WERI-Rb-1 (cell line): ENCODE data around the gene LITAF.
"Not testable (repeated sequence)": the region's sequence is repeated elsewhere in the genome, so short reads cannot be mapped to it uniquely, and the experiment has no call there.

Experiments used
- DNase-seq: peaks from one replicate; pipeline ENCODE4 v3.0.0-alpha.2; 2020
- H3K27ac ChIP-seq: fragments of 250-450 bp; sonication (Bioruptor Pico); 2 replicates; pipeline ENCODE4 v1.5.1; 2020; ENCODE audit warnings: mild to moderate bottlenecking, moderate library complexity
- H3K27me3 ChIP-seq: fragments of 250-450 bp; sonication (Bioruptor Pico); 2 replicates; pipeline ENCODE4 v1.5.1; 2021; ENCODE audit warnings: mild to moderate bottlenecking, low read depth, moderate library complexity; ENCODE audit not compliant: insufficient read depth, severe bottlenecking
- H3K36me3 ChIP-seq: fragments of 250-450 bp; sonication (Bioruptor Pico); 2 replicates; pipeline ENCODE4 v1.5.1; 2020; ENCODE audit warnings: mild to moderate bottlenecking, moderate library complexity
- H3K4me3 ChIP-seq: 2 replicates; pipeline ENCODE4 v1.5.1; 2011; ENCODE audit warnings: low read depth, mild to moderate bottlenecking, control low read depth, low read length
- H3K9me3 ChIP-seq: fragments of 250-450 bp; sonication (Bioruptor Pico); 2 replicates; pipeline ENCODE4 v1.5.1; 2021; ENCODE audit warnings: mild to moderate bottlenecking, moderate library complexity; ENCODE audit not compliant: severe bottlenecking
- CTCF ChIP-seq: IDR thresholded peaks from 2 replicates; pipeline ENCODE4 v1.5.1; 2011; ENCODE audit warnings: low read depth, mild to moderate bottlenecking, control low read depth, inconsistent platforms, low read length

LITAF gene

GRCh38 chr16:11581678-11582077 lies 5.0 kb downstream of the LITAF start:
- DNase-seq: no peak
- no peaks in the 10 kb centered on the region for H3K27me3 ChIP-seq
- no peak overlapping the region for H3K4me3 ChIP-seq
- TF ChIP-seq CTCF: no peak
- H3K9me3 ChIP-seq: no peaks in the 10 kb centered on the region
- no peaks in the 10 kb centered on the region for H3K36me3 ChIP-seq
- H3K27ac ChIP-seq: no peak overlapping the region

- no peak for TF ChIP-seq CTCF
- Histone ChIP-seq H3K4me3 (no peak overlapping the region), H3K36me3 (no peaks in the 10 kb centered on the region), H3K27ac (no peak overlapping the region), H3K27me3 (no peaks in the 10 kb centered on the region), H3K9me3 (peaks cover 4% of the 10 kb centered on the region)
- DNase-seq: no peak
Observed at GRCh38 chr16:11580451-11581086, 6.2 kb downstream of the LITAF start.

- not testable (repeated sequence) for H3K4me3 ChIP-seq, DNase-seq, H3K36me3 ChIP-seq, H3K9me3 ChIP-seq, H3K27ac ChIP-seq, H3K27me3 ChIP-seq
Observed at GRCh38 chr16:11577290-11577660, 9.4 kb downstream of the LITAF start.

- no peak for DNase-seq
- H3K36me3 ChIP-seq: no peaks in the 10 kb centered on the region
- no peak overlapping the region for H3K27ac ChIP-seq
- H3K4me3 ChIP-seq: no peak overlapping the region
- TF ChIP-seq CTCF: no peak
- peaks cover 4% of the 10 kb centered on the region for H3K9me3 ChIP-seq
- H3K27me3 ChIP-seq: no peaks in the 10 kb centered on the region
Observed at GRCh38 chr16:11576427-11577289, 10.1 kb downstream of the LITAF start.

GRCh38 chr16:11575223-11575589 lies 11.5 kb downstream of the LITAF start:
- H3K27ac ChIP-seq: no peak overlapping the region
- H3K9me3 ChIP-seq: peaks cover 4% of the 10 kb centered on the region
- no peaks in the 10 kb centered on the region for H3K27me3 ChIP-seq
- no peak for TF ChIP-seq CTCF
- no peak overlapping the region for H3K4me3 ChIP-seq
- DNase-seq: no peak
- no peaks in the 10 kb centered on the region for H3K36me3 ChIP-seq

- Histone ChIP-seq H3K27ac (no peak overlapping the region), H3K36me3 (no peaks in the 10 kb centered on the region), H3K27me3 (no peaks in the 10 kb centered on the region), H3K4me3 (no peak overlapping the region), H3K9me3 (peaks cover 4% of the 10 kb centered on the region)
- DNase-seq: no peak
- TF ChIP-seq CTCF: no peak
Observed at GRCh38 chr16:11572301-11572995, 14.3 kb downstream of the LITAF start.
